22Rv1 (cell line): ENCODE measurements around the gene AKAP6.

Source experiments
- H3K27ac ChIP-seq: fragments of 450-650 bp; 2 replicates; pipeline ENCODE4 v1.5.1; 2017
- ZFX ChIP-seq: fragments of 450-650 bp; IDR thresholded peaks from 2 replicates; pipeline ENCODE4 v1.6.1; 2017; ENCODE audit warnings: antibody characterized with exemption, borderline replicate concordance
- TF ChIP-seq, protein P1 (sequence below): fragments of 450-650 bp; IDR thresholded peaks from 2 replicates; pipeline ENCODE4 v1.5.1; 2017; ENCODE audit warnings: mild to moderate bottlenecking

Gene AKAP6

DNA sequence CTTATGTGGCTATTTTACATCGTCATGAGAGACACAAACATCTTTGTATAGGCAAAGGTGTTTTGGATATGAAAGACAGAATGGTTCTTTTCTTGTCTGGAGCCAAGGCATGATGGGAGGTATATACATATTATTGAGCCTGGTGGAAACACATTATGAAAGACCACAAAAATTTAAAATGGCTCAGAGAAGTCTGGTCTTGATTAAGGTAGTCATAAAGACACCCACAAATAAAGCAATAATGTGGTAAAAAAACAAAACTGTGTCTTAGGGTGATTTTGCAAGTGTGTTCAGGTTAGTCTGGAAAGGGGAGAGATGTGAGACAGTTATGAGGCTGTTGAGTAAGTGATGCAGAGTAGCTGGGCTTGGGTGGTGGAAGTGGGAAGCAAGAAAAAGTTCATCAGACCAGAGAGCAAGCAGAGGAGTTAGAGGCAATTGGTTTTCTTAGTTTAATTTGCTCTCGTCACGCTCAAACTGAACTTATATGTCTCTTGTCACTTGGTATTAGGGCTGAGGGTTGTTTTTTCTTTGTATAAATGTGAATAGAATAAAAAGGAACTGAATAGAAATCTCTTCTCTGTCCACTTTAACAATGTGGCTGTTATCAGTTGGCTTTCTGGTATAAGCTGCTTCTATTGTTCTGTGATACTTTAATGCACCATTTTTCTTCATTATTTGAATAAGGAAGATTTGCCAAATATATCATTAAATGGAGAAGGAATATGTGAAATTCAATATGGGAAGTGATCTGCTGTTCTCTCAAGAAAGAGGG, 115.0 kb downstream of the AKAP6 start:
- H3K27ac ChIP-seq = no peak overlapping the region
- no peak for TF ChIP-seq ZFX
- TF ChIP-seq, protein P1, sequence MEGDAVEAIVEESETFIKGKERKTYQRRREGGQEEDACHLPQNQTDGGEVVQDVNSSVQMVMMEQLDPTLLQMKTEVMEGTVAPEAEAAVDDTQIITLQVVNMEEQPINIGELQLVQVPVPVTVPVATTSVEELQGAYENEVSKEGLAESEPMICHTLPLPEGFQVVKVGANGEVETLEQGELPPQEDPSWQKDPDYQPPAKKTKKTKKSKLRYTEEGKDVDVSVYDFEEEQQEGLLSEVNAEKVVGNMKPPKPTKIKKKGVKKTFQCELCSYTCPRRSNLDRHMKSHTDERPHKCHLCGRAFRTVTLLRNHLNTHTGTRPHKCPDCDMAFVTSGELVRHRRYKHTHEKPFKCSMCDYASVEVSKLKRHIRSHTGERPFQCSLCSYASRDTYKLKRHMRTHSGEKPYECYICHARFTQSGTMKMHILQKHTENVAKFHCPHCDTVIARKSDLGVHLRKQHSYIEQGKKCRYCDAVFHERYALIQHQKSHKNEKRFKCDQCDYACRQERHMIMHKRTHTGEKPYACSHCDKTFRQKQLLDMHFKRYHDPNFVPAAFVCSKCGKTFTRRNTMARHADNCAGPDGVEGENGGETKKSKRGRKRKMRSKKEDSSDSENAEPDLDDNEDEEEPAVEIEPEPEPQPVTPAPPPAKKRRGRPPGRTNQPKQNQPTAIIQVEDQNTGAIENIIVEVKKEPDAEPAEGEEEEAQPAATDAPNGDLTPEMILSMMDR = no peak

- TF ChIP-seq ZFX = no peak
- TF ChIP-seq, protein P1 = no peak
- no peak overlapping the region for H3K27ac ChIP-seq
These were observed 118.3 kb downstream of the AKAP6 start for GRCh38 chr14:32447371-32447770.

- TF ChIP-seq, protein P1 = no peak
- TF ChIP-seq ZFX = no peak
- H3K27ac ChIP-seq = no peak overlapping the region
These were observed 120.5 kb downstream of the AKAP6 start for GRCh38 chr14:32449648-32450047.

- TF ChIP-seq ZFX = no peak
- TF ChIP-seq, protein P1 = no peak
- H3K27ac ChIP-seq = no peak overlapping the region
These were observed 122.0 kb downstream of the AKAP6 start for GRCh38 chr14:32450919-32451675.

GRCh38 chr14:32453857-32454810, 125.0 kb downstream of the AKAP6 start:
- TF ChIP-seq ZFX = no peak
- TF ChIP-seq, protein P1 = no peak
- no peak overlapping the region for H3K27ac ChIP-seq

- TF ChIP-seq ZFX = no peak
- TF ChIP-seq, protein P1 = no peak
- H3K27ac ChIP-seq = no peak overlapping the region
These were observed 128.3 kb downstream of the AKAP6 start for GRCh38 chr14:32457213-32457920.
